ENCODE measurements around the gene DUOX1.

GRCh38 chr15:45121020-45121419, 8.8 kb upstream of the DUOX1 start:
- TF ChIP-seq, protein P1, sequence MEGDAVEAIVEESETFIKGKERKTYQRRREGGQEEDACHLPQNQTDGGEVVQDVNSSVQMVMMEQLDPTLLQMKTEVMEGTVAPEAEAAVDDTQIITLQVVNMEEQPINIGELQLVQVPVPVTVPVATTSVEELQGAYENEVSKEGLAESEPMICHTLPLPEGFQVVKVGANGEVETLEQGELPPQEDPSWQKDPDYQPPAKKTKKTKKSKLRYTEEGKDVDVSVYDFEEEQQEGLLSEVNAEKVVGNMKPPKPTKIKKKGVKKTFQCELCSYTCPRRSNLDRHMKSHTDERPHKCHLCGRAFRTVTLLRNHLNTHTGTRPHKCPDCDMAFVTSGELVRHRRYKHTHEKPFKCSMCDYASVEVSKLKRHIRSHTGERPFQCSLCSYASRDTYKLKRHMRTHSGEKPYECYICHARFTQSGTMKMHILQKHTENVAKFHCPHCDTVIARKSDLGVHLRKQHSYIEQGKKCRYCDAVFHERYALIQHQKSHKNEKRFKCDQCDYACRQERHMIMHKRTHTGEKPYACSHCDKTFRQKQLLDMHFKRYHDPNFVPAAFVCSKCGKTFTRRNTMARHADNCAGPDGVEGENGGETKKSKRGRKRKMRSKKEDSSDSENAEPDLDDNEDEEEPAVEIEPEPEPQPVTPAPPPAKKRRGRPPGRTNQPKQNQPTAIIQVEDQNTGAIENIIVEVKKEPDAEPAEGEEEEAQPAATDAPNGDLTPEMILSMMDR (IDR thresholded peaks at IDR 0.05) = no peak
- no peak for TF ChIP-seq POLR2A (IDR thresholded peaks at IDR 0.05)
- no peak for TF ChIP-seq EP300 (IDR thresholded peaks at IDR 0.05)

Measured in tibial nerve (tissue), 4 donors.